Measurements from ENCODE around the gene PUSL1.

Gene PUSL1

DNA sequence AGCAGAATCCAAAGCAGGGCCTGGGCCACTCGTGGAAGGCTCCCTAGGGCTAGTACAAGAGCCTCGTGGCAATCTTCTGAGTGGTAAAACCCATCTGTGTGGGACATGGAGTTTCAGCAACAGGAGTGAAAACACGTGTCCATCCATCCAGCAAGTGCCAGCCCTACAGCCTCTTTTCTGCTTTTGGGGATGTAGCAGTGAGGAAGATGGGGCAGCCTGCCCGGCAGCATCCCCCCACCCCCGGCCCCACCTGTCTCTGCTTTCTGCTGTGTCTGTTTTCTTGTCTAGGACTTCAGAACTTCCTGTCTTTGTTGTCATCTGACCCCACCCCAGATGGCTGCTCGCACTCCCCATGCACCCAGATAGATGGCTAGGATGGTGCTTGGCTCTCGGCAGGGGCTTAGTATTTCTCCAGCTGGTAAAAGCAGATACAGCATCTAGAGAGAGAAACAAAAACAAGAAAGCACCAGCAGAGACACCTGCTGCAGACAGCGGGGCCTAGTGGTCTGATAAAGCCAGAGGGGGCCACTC is 17.7 kb downstream of the PUSL1 start:
- no peak for DNase-seq

DNA sequence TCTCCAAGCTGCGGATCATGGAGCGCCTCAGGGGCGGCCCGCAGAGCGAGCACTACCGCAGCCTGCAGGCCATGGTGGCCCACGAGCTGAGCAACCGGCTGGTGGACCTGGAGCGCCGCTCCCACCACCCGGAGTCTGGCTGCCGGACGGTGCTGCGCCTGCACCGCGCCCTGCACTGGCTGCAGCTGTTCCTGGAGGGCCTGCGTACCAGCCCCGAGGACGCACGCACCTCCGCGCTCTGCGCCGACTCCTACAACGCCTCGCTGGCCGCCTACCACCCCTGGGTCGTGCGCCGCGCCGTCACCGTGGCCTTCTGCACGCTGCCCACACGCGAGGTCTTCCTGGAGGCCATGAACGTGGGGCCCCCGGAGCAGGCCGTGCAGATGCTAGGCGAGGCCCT is 18.9 kb downstream of the PUSL1 start:
- no peak for DNase-seq

DNA sequence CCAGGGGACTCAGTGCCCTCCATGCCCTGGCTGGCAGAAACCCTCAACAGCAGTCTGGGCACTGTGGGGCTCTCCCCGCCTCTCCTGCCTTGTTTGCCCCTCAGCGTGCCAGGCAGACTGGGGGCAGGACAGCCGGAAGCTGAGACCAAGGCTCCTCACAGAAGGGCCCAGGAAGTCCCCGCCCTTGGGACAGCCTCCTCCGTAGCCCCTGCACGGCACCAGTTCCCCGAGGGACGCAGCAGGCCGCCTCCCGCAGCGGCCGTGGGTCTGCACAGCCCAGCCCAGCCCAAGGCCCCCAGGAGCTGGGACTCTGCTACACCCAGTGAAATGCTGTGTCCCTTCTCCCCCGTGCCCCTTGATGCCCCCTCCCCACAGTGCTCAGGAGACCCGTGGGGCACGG is 19.9 kb downstream of the PUSL1 start:
- DNase-seq = no peak

DNA sequence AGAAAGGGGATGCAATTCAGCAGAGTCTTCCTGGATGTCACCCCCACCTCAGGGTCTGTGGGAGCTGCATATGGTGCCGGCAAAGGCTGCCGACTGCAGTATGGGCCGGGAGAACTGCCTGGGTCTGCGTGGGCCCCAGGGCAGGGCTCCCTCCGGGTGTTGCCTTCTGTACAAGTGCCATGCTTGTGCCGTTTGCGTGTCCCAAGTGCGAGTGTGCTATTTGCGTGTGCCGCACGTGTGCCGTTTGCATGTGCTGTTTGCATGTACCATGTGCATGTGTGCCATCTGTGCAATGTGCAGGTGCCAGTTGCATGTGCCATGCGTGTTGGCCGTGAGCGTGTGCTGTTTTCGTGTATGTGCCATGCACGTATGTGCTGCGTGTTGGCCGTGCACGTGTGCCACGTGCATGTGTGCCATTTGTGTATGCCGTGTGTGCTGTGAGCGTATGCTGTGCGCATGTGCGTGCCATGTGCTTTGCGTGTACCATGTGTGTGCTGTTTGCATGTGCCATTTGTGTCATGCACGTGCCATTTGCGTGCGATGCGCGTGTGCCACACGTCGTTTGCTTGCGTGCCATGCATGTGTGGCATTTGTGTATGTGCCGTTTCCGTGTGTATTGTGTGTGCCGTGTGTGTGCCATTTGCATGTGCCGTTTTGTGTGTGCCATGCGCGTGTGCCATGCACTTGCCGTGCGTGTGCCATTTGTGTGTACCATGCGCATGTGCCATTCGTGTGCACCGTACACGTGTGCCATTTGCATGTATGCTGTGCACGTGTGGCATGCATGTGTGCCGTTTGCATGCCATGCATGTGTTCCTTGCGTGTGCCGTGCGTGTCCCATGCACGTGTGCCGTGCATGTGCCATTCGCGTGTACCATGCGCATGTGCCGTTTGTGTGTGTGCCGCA is 21.2 kb downstream of the PUSL1 start:
- no peak for DNase-seq

DNA sequence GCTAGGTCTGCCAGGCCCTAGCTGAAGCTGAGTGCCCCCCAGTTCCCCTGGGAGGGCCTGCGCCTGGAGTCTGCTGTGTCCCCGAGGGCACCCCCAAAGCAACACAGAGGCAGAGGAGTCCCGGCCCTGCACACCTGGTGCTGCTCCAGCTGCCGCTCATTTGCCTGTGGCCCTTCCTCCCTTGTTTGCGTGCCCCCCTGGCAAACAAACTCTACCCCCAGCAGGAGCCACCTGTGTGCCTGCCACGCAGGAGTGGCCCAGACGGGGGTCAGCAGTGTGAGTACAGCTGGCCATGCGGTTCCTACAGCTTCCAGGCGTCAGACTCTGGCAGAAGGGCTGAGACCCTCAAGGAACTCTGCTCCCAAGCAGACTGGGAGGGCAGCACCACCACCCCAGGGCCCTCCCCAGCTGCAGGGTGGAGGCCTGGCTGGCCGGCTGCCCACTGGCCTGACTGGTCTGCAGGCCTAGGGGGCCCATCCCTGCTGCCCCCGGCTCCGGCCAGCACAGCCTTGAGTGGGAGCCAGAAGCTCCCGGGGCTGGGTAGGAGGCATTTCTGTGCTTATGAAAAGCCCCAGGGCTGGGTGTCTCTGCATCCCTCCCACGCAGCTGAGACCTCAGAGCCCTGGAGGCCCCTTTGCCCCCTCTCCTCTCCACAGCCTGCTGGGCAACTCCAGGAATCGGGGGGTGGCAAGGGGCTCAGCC is 22.1 kb downstream of the PUSL1 start:
- no peak for DNase-seq

DNA sequence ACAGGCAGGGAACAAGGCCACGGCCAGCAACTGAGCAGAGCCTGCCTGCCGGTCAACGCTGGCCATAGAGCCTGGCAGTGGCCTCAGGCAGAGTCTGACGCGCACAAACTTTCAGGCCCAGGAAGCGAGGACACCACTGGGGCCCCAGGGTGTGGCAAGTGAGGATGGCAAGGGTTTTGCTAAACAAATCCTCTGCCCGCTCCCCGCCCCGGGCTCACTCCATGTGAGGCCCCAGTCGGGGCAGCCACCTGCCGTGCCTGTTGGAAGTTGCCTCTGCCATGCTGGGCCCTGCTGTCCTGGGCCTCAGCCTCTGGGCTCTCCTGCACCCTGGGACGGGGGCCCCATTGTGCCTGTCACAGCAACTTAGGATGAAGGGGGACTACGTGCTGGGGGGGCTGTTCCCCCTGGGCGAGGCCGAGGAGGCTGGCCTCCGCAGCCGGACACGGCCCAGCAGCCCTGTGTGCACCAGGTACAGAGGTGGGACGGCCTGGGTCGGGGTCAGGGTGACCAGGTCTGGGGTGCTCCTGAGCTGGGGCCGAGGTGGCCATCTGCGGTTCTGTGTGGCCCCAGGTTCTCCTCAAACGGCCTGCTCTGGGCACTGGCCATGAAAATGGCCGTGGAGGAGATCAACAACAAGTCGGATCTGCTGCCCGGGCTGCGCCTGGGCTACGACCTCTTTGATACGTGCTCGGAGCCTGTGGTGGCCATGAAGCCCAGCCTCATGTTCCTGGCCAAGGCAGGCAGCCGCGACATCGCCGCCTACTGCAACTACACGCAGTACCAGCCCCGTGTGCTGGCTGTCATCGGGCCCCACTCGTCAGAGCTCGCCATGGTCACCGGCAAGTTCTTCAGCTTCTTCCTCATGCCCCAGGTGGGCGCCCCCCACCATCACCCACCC is 22.9 kb downstream of the PUSL1 start, which contains the start of gene TAS1R3:
Gene TAS1R3 (plus strand): TSS at position 213 of the 898 bp plus-strand sequence. CDS start 66 bp downstream, at position 279.
- DNase-seq = no peak

DNA sequence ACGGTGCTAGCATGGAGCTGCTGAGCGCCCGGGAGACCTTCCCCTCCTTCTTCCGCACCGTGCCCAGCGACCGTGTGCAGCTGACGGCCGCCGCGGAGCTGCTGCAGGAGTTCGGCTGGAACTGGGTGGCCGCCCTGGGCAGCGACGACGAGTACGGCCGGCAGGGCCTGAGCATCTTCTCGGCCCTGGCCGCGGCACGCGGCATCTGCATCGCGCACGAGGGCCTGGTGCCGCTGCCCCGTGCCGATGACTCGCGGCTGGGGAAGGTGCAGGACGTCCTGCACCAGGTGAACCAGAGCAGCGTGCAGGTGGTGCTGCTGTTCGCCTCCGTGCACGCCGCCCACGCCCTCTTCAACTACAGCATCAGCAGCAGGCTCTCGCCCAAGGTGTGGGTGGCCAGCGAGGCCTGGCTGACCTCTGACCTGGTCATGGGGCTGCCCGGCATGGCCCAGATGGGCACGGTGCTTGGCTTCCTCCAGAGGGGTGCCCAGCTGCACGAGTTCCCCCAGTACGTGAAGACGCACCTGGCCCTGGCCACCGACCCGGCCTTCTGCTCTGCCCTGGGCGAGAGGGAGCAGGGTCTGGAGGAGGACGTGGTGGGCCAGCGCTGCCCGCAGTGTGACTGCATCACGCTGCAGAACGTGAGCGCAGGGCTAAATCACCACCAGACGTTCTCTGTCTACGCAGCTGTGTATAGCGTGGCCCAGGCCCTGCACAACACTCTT is 23.8 kb downstream of the PUSL1 start:
- no peak for DNase-seq

DNA sequence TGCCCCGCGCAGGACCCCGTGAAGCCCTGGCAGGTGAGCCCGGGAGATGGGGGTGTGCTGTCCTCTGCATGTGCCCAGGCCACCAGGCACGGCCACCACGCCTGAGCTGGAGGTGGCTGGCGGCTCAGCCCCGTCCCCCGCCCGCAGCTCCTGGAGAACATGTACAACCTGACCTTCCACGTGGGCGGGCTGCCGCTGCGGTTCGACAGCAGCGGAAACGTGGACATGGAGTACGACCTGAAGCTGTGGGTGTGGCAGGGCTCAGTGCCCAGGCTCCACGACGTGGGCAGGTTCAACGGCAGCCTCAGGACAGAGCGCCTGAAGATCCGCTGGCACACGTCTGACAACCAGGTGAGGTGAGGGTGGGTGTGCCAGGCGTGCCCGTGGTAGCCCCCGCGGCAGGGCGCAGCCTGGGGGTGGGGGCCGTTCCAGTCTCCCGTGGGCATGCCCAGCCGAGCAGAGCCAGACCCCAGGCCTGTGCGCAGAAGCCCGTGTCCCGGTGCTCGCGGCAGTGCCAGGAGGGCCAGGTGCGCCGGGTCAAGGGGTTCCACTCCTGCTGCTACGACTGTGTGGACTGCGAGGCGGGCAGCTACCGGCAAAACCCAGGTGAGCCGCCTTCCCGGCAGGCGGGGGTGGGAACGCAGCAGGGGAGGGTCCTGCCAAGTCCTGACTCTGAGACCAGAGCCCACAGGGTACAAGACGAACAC is 24.5 kb downstream of the PUSL1 start:
- DNase-seq = no peak

DNA sequence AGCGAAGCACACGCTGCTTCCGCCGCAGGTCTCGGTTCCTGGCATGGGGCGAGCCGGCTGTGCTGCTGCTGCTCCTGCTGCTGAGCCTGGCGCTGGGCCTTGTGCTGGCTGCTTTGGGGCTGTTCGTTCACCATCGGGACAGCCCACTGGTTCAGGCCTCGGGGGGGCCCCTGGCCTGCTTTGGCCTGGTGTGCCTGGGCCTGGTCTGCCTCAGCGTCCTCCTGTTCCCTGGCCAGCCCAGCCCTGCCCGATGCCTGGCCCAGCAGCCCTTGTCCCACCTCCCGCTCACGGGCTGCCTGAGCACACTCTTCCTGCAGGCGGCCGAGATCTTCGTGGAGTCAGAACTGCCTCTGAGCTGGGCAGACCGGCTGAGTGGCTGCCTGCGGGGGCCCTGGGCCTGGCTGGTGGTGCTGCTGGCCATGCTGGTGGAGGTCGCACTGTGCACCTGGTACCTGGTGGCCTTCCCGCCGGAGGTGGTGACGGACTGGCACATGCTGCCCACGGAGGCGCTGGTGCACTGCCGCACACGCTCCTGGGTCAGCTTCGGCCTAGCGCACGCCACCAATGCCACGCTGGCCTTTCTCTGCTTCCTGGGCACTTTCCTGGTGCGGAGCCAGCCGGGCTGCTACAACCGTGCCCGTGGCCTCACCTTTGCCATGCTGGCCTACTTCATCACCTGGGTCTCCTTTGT is 25.3 kb downstream of the PUSL1 start:
- DNase-seq = no peak

DNA sequence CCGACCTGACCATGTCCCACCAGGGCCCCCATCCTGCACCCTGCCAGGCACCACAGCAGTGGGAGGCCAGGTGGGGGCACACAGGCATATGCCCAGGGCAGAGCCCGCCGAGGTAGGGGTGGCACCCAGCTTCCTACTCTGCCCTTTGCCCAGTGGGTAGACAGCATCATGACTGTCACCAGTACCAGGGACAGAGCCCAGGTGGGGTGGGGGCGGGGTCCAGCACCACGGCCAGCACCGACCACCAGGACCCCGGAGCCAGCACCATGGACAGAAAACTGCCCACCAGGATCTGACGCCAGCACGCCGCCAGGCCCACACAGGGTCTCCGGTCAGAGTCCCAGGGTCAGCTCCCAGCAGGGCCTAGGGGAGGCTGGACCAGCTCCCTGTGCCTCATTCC is 26.4 kb downstream of the PUSL1 start:
- no peak for DNase-seq

DNA sequence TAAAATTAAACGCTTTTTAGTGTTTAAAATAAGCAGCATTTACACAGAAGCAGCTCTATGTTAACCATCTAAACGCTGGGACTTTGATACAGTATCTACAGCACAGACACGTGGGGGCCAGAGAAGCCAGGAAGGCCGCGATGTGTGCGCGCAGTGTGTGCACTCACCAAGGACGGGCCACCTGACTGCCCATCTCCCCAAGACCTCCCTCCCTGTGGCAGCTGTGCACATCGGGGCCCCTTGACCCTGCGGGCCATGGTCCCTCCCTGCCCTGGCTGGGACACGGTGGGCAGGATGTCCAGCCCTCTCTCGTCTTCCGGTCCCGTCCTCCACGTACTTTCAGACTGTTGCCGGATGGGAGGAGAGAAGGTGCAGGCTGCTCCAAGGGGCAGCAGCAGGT is 26.9 kb downstream of the PUSL1 start:
- DNase-seq = no peak

DNA sequence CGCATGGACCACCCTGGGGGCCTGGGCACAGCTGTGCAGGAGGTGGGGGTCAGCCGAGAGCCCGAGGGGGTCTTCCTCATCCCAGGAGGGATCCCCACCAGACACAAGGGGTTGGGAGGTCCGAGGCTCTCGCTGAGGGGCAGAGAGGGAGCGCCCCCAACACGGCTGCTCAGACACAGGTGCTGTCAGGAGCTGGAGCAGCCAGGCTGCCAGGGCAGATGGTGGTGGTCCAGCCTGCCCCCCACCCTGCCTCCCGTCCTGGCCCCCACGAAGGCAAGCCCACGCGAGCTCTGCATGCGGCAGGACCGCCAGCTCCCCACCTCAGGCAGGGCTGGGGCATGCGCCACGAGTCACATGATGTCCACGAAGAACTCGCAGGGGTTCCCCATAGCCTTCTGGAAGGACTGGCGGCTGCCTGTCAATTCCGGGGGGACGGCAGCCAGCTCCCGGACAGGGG is 27.4 kb downstream of the PUSL1 start:
- no peak for DNase-seq

DNA sequence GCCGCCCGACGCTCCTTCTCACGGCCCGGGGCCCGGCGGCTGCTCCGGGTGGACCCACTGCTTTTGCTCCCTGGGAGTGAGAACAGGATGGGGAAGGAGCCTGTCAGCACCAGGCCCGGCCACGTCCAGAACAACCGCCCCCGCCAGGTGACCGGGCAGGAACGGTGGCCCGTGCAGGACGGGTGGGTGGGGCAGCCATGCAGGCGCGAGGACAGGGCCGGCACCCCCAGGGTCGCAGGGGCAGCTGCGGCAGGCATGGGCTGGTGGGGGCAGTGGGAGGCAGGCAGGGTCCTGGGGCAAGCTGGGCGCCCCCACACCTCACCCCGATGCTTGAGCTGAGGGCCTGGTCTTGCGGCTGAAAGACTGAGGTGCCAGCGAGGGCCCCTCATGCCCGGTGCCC is 28.0 kb downstream of the PUSL1 start:
- DNase-seq = no peak

DNA sequence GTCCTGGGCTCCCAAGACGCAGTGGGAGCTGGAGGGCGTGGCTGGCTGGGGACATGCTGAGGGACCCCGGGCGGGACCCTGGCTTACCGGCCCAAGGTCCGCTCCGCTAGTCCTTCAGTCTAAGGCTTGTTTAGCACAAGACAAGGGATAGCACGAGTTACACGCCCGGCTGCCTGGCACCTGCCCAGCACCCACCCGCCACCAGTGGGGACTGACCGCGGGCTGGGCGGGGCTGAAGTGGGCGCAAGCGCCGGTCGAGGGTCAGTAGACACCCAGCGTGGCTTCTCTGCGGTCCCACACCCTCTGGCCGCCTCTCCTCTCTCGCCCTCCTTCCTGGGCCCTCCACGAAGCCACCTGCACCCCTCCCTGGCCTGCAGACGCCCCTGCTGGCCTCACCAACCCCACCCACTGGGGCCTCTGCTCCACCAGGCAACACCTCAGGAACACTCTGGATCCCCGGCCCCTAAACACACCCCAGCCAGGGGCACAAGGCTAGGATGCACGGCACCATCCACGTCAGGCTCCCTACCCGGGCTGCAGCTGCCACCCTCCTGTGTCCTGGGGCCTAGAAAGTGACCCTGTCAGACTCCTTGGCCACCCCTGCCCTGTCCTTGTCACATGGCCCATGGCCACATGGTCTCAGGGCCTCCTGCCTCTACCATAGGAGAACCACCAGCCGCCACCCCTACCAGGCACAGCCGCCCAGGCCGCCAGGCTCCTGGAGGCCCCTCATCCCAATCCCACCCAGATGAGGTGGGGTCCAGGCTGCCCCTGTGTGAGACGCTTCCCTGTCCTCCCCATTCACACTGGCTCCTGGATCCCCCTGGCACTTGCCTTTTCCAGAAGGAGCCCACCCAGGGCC is 28.8 kb downstream of the PUSL1 start:
- no peak for DNase-seq

DNA sequence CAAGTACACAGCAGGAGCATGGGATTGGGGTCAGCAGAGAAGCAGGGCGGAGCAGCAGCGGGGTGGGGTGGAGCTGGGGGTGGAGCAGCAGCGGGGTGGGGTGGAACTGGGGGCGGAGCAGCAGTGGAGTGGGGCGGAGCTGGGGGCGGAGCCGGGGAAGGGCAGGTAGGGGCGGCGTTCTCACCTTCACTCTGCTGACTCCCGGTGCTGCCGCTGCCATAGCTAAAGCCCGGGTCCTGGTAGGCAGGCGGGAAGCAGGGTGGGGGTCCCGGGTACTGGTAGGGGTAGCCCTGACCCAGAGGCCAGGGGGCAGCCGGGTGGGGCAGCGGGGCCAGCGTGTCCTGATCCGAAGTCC is 29.4 kb downstream of the PUSL1 start:
- no peak for DNase-seq

DNA sequence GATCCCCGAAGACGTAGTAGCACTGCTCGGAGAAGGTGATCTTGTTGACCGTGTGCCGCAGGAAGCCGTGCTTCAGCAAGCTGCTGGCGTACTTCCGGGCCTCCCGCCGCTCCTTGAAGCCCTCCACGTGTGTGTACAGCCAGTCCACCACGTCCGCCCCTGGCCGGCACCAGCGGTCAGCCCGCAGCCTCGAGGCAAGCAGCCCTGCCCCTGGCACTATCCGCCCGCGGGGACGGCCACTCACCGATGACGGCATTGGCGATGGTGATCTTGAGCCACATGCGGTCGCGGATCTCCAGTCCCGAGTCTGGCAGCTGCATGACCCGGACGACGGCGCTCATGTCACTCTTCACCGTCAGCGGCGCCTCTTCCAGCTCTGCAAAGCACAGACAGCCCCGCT is 29.9 kb downstream of the PUSL1 start:
- no peak for DNase-seq

DNA sequence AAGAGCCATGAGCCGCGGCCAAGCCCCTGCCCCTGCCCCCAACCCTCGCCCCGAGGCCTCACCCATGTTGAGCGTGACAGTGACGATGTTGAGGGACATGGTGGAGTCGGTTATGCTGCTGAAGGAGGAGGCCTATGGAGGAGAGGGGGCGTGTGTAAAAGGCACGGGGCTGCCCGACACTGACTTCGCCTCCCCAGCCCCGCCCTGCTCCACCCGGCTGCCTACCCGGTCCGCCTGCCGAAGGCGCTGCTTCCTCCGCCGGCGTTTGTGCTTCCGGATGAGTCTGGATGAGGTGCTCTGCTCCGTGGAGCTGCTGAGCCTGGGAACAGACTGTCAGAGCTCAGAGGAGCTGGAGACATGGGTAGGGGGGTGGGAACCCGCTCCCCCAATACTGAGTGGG is 31.8 kb downstream of the PUSL1 start:
- DNase-seq = no peak

DNA sequence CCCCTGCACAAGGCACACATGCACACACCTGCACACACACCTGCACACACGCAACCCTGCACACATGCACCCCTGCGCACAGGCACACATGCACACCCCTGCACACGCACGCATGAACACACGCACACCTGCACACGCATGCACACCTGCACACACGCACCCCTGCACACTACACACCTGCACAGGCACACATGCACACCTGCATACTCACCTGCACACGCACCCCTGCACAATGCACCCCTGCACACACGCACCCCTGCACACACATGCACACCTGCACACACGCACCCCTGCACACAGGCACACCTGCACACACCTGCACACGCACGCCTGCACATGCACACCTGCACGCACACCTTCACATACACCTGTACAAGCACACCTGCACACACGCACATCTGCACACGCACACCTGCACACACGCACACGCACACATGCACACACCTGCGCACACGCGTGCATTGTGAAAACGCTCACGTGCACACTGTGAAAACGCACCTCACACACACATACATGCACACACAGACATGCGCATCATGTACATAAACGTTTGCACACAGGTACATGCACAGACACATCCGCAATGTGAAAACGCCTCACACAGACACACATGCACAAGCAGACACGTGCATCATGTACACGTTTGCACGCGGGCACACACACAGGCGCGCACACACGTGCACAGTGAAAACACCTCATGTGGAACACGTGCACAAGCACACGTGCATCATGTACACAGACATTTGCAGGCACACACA is 32.6 kb downstream of the PUSL1 start:
- DNase-seq = no peak

DNA sequence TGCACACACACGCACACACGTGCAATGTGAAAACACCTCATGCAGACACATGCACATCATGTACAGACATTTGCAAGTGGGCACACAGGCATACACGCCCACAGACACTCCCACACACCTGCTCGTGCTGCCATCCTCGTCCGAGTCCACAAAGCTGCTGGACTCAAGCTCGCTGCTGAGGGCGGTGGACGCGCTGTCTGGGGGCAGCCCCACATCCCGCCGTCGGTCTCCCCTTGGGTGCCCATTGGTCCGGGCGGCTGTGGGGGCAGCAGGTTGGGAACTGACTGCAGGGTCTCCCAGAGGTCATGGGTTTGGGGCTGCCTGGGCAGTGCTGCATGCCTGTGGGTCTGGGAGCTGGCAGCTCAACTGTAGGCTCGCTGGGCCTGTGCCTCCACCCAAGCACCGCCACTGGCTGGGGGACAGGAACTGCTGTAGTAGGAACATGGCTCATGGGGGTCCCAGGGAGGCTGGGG is 33.2 kb downstream of the PUSL1 start:
- no peak for DNase-seq
